HEK293 (cell line): ENCODE measurements around the gene XKR8.

ENCODE experiments used
- CTCF ChIA-PET: fragments of 350-600 bp; formaldehyde crosslinking; extraction: SDS; loops from one replicate; lab custom pipeline; 2021; ENCODE audit warnings: antibody characterized with exemption; lab: Yijun Ruan, JAX
- POLR2A ChIA-PET: fragments of 300-600 bp; formaldehyde crosslinking; extraction: SDS; loops from one replicate; lab custom pipeline; 2020; ENCODE audit warnings: antibody characterized with exemption, inconsistent platforms; lab: Yijun Ruan, JAX
- H3K27ac ChIP-seq: fragments of 200-500 bp; sonication (Bioruptor generic); 2 replicates; pipeline ENCODE4 v1.5.1; 2014; ENCODE audit warnings: low read depth, low read length, control low read depth, inconsistent platforms; ENCODE audit errors: extremely low read depth
- H3K36me3 ChIP-seq, 2 experiments: fragments of 200-500 bp in 1 of 2; sonication (Bioruptor generic) in 1 of 2; 1 replicate in 1 of 2; 2 replicates in 1 of 2; pipeline ENCODE4 v1.5.1; 2014 to 2017; ENCODE audit warnings: inconsistent platforms in 2 of 2, low read length in 2 of 2; ENCODE audit not compliant: control insufficient read depth in 2 of 2, insufficient read depth in 1 of 2
- H3K4me1 ChIP-seq: fragments of 200-500 bp; sonication (Bioruptor generic); 2 replicates; pipeline ENCODE4 v1.5.1; 2014; ENCODE audit warnings: mild to moderate bottlenecking, low read length, inconsistent platforms; ENCODE audit not compliant: control insufficient read depth, insufficient read depth
- H3K4me3 ChIP-seq: 2 replicates; pipeline ENCODE4 v1.5.1; 2011; ENCODE audit warnings: low read depth, mild to moderate bottlenecking, control low read depth, low read length, moderate library complexity
- H3K9me3 ChIP-seq: fragments of 200-500 bp; sonication (Bioruptor generic); 2 replicates; pipeline ENCODE4 v1.5.1; 2014; ENCODE audit warnings: low read depth, low read length, inconsistent platforms; ENCODE audit not compliant: control insufficient read depth, insufficient read depth
- KLF1 ChIP-seq: fragments of 450-650 bp; formaldehyde crosslinking; IDR thresholded peaks from 2 replicates; pipeline ENCODE4 v1.5.1; 2016; ENCODE audit warnings: missing biosample characterization, missing genetic modification characterization
- KLF16 ChIP-seq: fragments of 450-650 bp; formaldehyde crosslinking; IDR thresholded peaks from 2 replicates; pipeline ENCODE4 v1.5.1; 2017; ENCODE audit warnings: missing biosample characterization, missing genetic modification characterization
- OVOL3 ChIP-seq: fragments of 450-650 bp; formaldehyde crosslinking; IDR thresholded peaks from 2 replicates; pipeline ENCODE4 v1.5.1; 2016; ENCODE audit warnings: missing biosample characterization, missing genetic modification characterization
- SETDB1 ChIP-seq: IDR thresholded peaks from one replicate; pipeline ENCODE4 v1.6.1; 2017; ENCODE audit warnings: mild to moderate bottlenecking, low read length, moderate library complexity, mixed read lengths; ENCODE audit not compliant: insufficient read length
- ZBTB10 ChIP-seq: fragments of 450-650 bp; formaldehyde crosslinking; IDR thresholded peaks from 2 replicates; pipeline ENCODE4 v1.5.1; 2016; ENCODE audit warnings: missing biosample characterization, missing genetic modification characterization
- ZBTB48 ChIP-seq: fragments of 450-650 bp; formaldehyde crosslinking; IDR thresholded peaks from 2 replicates; pipeline ENCODE4 v1.5.1; 2016; ENCODE audit warnings: missing biosample characterization, missing genetic modification characterization
- ZIC2 ChIP-seq: fragments of 450-650 bp; formaldehyde crosslinking; IDR thresholded peaks from 2 replicates; pipeline ENCODE4 v1.5.1; 2016; ENCODE audit warnings: missing biosample characterization, missing genetic modification characterization
- ZNF10 ChIP-seq: fragments of 450-650 bp; formaldehyde crosslinking; IDR thresholded peaks from 2 replicates; pipeline ENCODE4 v1.5.1; 2017; ENCODE audit warnings: missing biosample characterization, missing genetic modification characterization
- ZNF148 ChIP-seq: fragments of 450-650 bp; formaldehyde crosslinking; IDR thresholded peaks from 2 replicates; pipeline ENCODE4 v1.5.0; 2017; ENCODE audit warnings: missing biosample characterization, missing genetic modification characterization, borderline replicate concordance
- ZNF221 ChIP-seq: fragments of 450-650 bp; formaldehyde crosslinking; IDR thresholded peaks from 2 replicates; pipeline ENCODE4 v1.5.1; 2017; ENCODE audit warnings: missing biosample characterization, missing genetic modification characterization, borderline replicate concordance
- ZNF266 ChIP-seq: fragments of 450-650 bp; formaldehyde crosslinking; IDR thresholded peaks from 2 replicates; pipeline ENCODE4 v1.5.1; 2016; ENCODE audit warnings: missing biosample characterization, missing genetic modification characterization, low read depth
- ZNF341 ChIP-seq: fragments of 450-650 bp; formaldehyde crosslinking; IDR thresholded peaks from 2 replicates; pipeline ENCODE4; 2016; ENCODE audit warnings: low read depth, missing biosample characterization, missing genetic modification characterization
- ZNF354C ChIP-seq: fragments of 450-650 bp; formaldehyde crosslinking; IDR thresholded peaks from 2 replicates; pipeline ENCODE4 v1.5.1; 2016; ENCODE audit warnings: missing biosample characterization, missing genetic modification characterization, low read depth, borderline replicate concordance
- ZNF416 ChIP-seq: fragments of 450-650 bp; formaldehyde crosslinking; IDR thresholded peaks from 2 replicates; pipeline ENCODE4 v1.5.1; 2016; ENCODE audit warnings: missing biosample characterization, missing genetic modification characterization
- ZNF624 ChIP-seq: fragments of 450-650 bp; formaldehyde crosslinking; IDR thresholded peaks from 2 replicates; pipeline ENCODE4 v1.5.1; 2017; ENCODE audit warnings: missing biosample characterization, missing genetic modification characterization
- ZNF658 ChIP-seq: fragments of 450-650 bp; formaldehyde crosslinking; IDR thresholded peaks from 2 replicates; pipeline ENCODE4; 2016; ENCODE audit warnings: missing biosample characterization, missing genetic modification characterization
- ZNF843 ChIP-seq: fragments of 450-650 bp; formaldehyde crosslinking; IDR thresholded peaks from 2 replicates; pipeline ENCODE4 v1.5.1; 2016; ENCODE audit warnings: missing biosample characterization, missing genetic modification characterization
- ZSCAN18 ChIP-seq: fragments of 450-650 bp; formaldehyde crosslinking; IDR thresholded peaks from 2 replicates; pipeline ENCODE4 v1.5.1; 2016; ENCODE audit warnings: missing biosample characterization, missing genetic modification characterization
- TF ChIP-seq, protein P1 (sequence below): sonication (generic); formaldehyde crosslinking; IDR thresholded peaks from 2 replicates; pipeline ENCODE4 v1.8.1; 2022; ENCODE audit warnings: mild to moderate bottlenecking, moderate library complexity, missing genetic modification reagents

Gene XKR8

DNA sequence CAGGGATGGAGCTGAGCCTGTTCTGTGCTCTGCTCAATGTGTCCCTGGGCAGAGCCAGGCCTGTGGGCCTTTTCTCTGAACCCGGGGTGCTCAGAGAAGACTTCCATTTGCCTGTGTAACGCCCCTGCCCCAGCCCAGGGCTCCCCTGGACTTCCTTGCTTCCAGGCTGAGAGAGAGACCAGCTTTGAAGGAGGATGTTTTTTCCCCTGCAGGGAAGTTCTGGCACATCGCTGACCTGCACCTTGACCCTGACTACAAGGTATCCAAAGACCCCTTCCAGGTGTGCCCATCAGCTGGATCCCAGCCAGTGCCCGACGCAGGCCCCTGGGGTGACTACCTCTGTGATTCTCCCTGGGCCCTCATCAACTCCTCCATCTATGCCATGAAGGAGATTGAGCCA lies 14.8 kb upstream of the XKR8 start:
- no peaks in the 10 kb centered on the region for H3K9me3 ChIP-seq
- no peaks in the 10 kb centered on the region for H3K36me3 ChIP-seq
- H3K27ac ChIP-seq, result no peak overlapping the region
- H3K4me1 ChIP-seq, result no peaks in the 10 kb centered on the region
- TF ChIP-seq ZNF624 (tag by site-specific recombination) (no peak), ZNF266 (tag by site-specific recombination) (no peak), KLF16 (tag by site-specific recombination) (no peak), ZNF341 (no peak), ZNF148 (tag by site-specific recombination) (no peak), ZNF416 (tag by site-specific recombination) (no peak), ZNF843 (tag by site-specific recombination) (no peak), ZBTB10 (tag by site-specific recombination) (no peak), OVOL3 (tag by site-specific recombination) (no peak), KLF1 (tag by site-specific recombination) (no peak), ZBTB48 (tag by site-specific recombination) (no peak), ZNF221 (tag by site-specific recombination) (no peak)
- TF ChIP-seq, protein P1, sequence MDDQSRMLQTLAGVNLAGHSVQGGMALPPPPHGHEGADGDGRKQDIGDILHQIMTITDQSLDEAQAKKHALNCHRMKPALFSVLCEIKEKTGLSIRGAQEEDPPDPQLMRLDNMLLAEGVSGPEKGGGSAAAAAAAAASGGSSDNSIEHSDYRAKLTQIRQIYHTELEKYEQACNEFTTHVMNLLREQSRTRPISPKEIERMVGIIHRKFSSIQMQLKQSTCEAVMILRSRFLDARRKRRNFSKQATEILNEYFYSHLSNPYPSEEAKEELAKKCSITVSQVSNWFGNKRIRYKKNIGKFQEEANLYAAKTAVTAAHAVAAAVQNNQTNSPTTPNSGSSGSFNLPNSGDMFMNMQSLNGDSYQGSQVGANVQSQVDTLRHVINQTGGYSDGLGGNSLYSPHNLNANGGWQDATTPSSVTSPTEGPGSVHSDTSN (CRISPR knock-in tag), result no peak
- ChIA-PET POLR2A (no interaction called here), CTCF (interaction anchor here (0.9 to 1.6 kb wide), 3 partner anchors 7 to 11 kb away, joined by 3 to 5 read pairs (median 4); no protein-coding TSS in a partner anchor)
- no peak overlapping the region for H3K4me3 ChIP-seq

DNA sequence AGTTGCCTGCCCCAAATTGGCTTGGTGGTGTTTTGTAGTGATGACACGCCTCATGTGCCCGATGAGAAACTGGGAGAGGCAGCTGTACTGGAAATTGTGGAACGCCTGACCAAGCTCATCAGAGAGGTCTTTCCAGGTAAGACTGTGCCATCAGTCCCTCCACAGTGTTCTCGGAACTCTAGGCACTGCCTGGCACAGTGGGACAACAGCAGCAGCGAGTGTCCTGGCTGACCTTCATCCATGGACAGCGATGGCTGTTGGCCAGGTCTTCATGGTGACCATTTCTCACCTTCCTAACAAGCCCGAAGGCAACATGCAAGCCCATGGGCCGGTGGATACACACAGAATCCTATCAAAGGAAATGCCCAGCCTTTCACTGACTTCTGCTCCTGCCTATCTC lies 10.7 kb upstream of the XKR8 start:
- Histone ChIP-seq H3K4me3 (no peak overlapping the region), H3K9me3 (no peaks in the 10 kb centered on the region), H3K4me1 (no peaks in the 10 kb centered on the region), H3K36me3 (no peaks in the 10 kb centered on the region)
- CTCF ChIA-PET, result interaction anchor here (0.6 to 1.4 kb wide), 4 partner anchors 21 to 287 kb away, joined by 3 to 4 read pairs (median 3); no protein-coding TSS in a partner anchor
- POLR2A ChIA-PET, result no interaction called here
- TF ChIP-seq ZNF354C (tag by site-specific recombination) (no peak), SETDB1 (no peak), ZIC2 (tag by site-specific recombination) (no peak), ZNF10 (tag by site-specific recombination) (no peak), ZSCAN18 (tag by site-specific recombination) (no peak), ZNF658 (tag by site-specific recombination) (no peak)
- TF ChIP-seq, all 188 proteins: peak for 0
- no peak overlapping the region for H3K27ac ChIP-seq
